ENCODE data around the gene ZNF566. TPM values are rescaled to one million over a fixed set of nuclear protein-coding genes. Genes with fewer than 3 reads are reported as not detected.

The ZNF566 gene
- total RNA-seq, 1 donor from 2014 or later = 7.4 TPM

DNA sequence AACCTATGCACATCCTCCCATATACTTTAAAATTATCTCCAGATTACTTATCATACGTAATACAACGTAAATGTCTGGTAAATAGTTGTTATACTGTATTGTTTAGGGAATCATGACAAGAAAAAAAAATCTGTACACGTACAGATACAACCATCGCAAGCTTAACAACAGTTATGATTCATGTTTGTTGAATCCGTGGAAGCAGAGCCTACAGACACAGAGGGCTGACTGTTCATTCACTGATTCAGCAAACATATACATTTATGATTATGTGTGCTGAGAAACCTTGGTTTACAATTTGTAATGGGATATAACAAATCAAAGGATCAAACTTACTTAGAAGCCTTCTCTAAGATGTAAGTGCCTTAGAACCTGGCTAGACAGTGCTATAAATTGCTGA, 37.2 kb upstream of the ZNF566 start:
- DNase-seq (ENCODE audit: low read depth) = peak; percentile 30
- H3K4me3 ChIP-seq (ENCODE audit: low read depth, low read length) = no peak overlapping the region
- FAIRE-seq = no peak
- TF ChIP-seq CTCF (IDR thresholded peaks at IDR 0.05; ENCODE audit: insufficient read depth, low read length, severe bottlenecking) = no peak
- no peaks in the 10 kb centered on the region for H3K27me3 ChIP-seq (ENCODE audit: control insufficient read depth, insufficient read depth, low read length)
- no peaks in the 10 kb centered on the region for H3K36me3 ChIP-seq (ENCODE audit: control insufficient read depth, insufficient read depth, low read length)

GRCh38 chr19:36524617-36525016, 35.3 kb upstream of the ZNF566 start:
- no peak overlapping the region for H3K4me3 ChIP-seq (ENCODE audit: low read depth, low read length)
- DNase-seq (ENCODE audit: low read depth) (no peak), FAIRE-seq (no peak)
- H3K36me3 ChIP-seq (ENCODE audit: control insufficient read depth, insufficient read depth, low read length) = peaks cover 1% of the 10 kb centered on the region
- no peaks in the 10 kb centered on the region for H3K27me3 ChIP-seq (ENCODE audit: control insufficient read depth, insufficient read depth, low read length)
- no peak for TF ChIP-seq CTCF (IDR thresholded peaks at IDR 0.05; ENCODE audit: insufficient read depth, low read length, severe bottlenecking)

DNA sequence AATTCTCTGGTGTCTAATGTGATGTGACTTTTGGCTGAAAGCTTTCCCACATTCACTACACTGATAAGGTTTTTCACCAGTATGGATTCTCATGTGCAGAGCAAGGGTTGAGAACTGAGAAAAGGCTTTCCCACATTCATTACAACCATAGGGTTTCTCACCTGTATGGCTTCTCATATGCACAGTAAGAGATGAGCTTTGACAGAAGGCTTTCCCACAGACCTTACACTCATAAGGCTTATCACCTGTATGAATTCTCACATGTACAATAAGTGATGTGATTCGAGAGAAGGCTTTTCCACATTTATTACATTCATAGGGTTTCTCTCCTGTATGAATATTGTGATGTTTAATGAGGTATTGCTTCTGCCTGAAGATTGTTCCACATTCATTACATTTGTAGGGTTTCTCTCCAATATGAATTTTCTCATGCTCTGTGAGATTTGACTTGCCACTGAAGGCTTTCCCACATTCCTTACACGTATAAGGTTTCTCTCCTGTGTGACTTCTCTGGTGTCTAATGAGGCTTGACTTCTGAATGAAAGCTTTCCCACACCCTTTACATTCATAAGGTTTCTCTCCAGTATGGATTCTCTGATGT, 24.8 kb upstream of the ZNF566 start:
- FAIRE-seq = no peak
- TF ChIP-seq CTCF (IDR thresholded peaks at IDR 0.05; ENCODE audit: insufficient read depth, low read length, severe bottlenecking) = no peak
- H3K36me3 ChIP-seq (ENCODE audit: control insufficient read depth, insufficient read depth, low read length) = peaks cover 9% of the 10 kb centered on the region

DNA sequence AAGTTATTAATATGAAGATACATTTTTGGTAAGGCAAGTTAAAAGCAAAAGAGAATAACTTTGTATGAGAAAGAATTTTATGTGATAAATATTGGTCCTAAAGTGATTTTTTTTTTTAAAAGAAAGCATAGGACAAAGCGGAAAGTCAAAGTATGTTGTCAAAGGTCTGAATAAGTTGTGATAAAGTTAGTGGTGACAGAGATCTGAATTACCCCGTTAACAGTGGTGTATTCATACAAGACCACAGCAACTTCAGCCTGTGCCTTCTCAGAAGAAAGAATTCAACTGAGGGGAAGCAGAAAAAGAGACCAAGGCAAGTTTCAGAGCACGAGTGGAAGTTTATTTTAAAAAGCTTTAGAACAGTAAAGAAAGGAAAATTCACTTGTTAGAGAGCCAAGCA, 19.0 kb upstream of the ZNF566 start:
- Histone ChIP-seq H3K4me3 (ENCODE audit: low read depth, low read length) (no peak overlapping the region), H3K36me3 (ENCODE audit: control insufficient read depth, insufficient read depth, low read length) (no peaks in the 10 kb centered on the region), H3K27me3 (ENCODE audit: control insufficient read depth, insufficient read depth, low read length) (no peaks in the 10 kb centered on the region)
- no peak for TF ChIP-seq CTCF (IDR thresholded peaks at IDR 0.05; ENCODE audit: insufficient read depth, low read length, severe bottlenecking)
- DNase-seq (ENCODE audit: low read depth) (no peak), FAIRE-seq (no peak)

More for the DNA sequence above, 24.8 kb upstream of the ZNF566 start:
- no peak for DNase-seq (ENCODE audit: low read depth)
- Histone ChIP-seq H3K27me3 (ENCODE audit: control insufficient read depth, insufficient read depth, low read length) (no peaks in the 10 kb centered on the region), H3K4me3 (ENCODE audit: low read depth, low read length) (no peak overlapping the region)

- H3K4me3 ChIP-seq (ENCODE audit: low read depth, low read length) = no peak overlapping the region
- DNase-seq (ENCODE audit: low read depth) (no peak), FAIRE-seq (no peak)
- H3K27me3 ChIP-seq (ENCODE audit: control insufficient read depth, insufficient read depth, low read length) = no peaks in the 10 kb centered on the region
- TF ChIP-seq CTCF (IDR thresholded peaks at IDR 0.05; ENCODE audit: insufficient read depth, low read length, severe bottlenecking) = no peak
- H3K36me3 ChIP-seq (ENCODE audit: control insufficient read depth, insufficient read depth, low read length) = no peaks in the 10 kb centered on the region
Observed at GRCh38 chr19:36501973-36502372, 12.6 kb upstream of the ZNF566 start.

- DNase-seq (ENCODE audit: low read depth) (no peak), FAIRE-seq (peak; percentile 84)
- TF ChIP-seq CTCF (IDR thresholded peaks at IDR 0.05; ENCODE audit: insufficient read depth, low read length, severe bottlenecking) = no peak
- Histone ChIP-seq H3K36me3 (ENCODE audit: control insufficient read depth, insufficient read depth, low read length) (no peaks in the 10 kb centered on the region), H3K27me3 (ENCODE audit: control insufficient read depth, insufficient read depth, low read length) (no peaks in the 10 kb centered on the region), H3K4me3 (ENCODE audit: low read depth, low read length) (no peak overlapping the region)
Observed at GRCh38 chr19:36497001-36497400, 7.6 kb upstream of the ZNF566 start.
